Right kidney (tissue), 9 donors: Measurements from ENCODE around the gene ATP2B2.
"Not testable (repeated sequence)": the region's sequence is repeated elsewhere in the genome, so short reads cannot be mapped to it uniquely, and the experiment has no call there.

Source experiments
- DNase-seq: peaks from one replicate; pipeline ENCODE4 v3.0.0-alpha.2; 2016
- long read RNA-seq, 8 donors: transcript quantifications; one replicate each; lab custom pipeline, GENCODE V29; 2026

The ATP2B2 gene
- long read RNA-seq, donor 1 = 0 reads
- long read RNA-seq, donor 2 = 0 reads
- long read RNA-seq, donor 3 = 0 reads
- long read RNA-seq, donor 4 = 0 reads
- long read RNA-seq, donor 5 = 0 reads
- long read RNA-seq, donor 6 = 0 reads
- long read RNA-seq, donor 7 = 0 reads
- long read RNA-seq, donor 8 = 0 reads

DNA sequence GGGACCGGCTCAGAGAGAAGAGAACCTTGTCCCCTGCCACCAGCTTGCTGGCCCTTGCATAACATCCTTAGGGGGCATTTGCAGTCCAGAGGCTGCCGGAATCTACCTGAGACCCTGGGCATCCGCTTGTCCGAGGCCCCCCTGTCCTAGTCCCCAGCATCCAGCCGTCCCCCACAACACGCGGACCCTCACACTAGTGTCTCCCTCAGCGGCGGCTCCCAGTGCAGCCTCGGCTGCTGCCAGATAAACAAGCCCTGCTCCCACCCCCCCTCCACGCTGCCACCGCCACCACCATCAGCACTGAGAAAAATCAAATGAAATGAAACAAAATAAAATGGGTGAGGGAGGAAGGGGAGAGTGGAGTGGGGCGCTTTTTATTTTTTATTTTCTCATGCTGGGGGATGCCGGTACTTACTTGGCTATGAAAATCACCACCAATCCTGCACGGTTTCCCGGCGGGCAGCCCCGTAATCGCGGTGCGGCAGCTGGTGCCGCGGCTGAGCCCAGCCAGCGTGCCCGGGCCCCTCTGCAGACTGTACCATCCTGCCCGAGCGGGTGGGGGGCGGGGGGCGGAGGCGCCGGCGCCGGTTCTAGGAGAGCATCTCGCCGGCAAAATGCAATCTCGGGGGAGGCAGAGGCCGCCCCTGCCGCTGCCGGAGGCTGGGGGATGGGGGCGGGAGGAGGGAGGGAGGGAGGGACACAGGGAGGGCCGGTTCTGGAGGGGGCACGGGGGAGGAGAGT lies at the start of gene ATP2B2:
TSS of gene ATP2B2 (minus strand) at position 537 of the 741 bp plus-strand sequence. CDS start 56,043 bp downstream, outside the sequence.
- DNase-seq = peak; percentile 56

DNA sequence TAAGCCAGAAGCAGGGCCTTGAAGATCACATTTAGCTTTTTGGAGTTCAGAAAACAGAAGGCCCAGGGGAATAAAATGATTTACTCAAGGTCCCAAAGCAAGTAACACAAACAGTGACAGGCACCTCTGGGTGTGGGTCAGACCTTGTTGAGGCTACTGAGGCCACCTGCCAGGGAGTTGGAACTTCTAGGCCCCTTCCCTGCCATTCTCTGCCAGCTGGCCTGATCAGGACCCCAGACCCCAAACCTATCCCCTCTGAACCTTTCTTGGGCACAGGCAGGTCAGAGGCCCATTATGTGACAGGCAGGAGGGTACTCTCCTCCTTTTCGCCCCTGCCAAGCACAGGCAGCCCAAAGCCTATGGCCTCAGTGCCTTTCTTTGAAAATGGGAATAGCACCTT lies 49.4 kb upstream of the ATP2B2 start:
- DNase-seq = no peak

DNA sequence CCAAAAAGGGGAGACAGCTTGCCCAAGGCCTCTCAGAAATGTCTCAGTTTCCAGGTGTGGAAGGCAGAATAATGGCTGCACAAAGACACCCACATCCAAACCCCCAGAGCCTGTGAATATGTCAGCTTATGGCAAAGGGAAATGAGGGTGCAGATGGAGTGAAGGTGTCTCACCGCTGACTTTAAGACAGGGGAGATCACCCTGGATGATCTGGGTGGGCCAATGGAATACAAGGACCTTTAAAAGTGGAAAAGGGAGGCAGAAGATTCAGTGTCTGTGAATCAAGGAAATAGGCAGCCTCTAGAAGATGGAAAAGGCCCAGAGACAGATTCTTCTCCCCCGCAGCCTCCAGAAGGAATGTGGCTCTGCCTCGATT lies 48.8 kb upstream of the ATP2B2 start:
- no peak for DNase-seq

DNA sequence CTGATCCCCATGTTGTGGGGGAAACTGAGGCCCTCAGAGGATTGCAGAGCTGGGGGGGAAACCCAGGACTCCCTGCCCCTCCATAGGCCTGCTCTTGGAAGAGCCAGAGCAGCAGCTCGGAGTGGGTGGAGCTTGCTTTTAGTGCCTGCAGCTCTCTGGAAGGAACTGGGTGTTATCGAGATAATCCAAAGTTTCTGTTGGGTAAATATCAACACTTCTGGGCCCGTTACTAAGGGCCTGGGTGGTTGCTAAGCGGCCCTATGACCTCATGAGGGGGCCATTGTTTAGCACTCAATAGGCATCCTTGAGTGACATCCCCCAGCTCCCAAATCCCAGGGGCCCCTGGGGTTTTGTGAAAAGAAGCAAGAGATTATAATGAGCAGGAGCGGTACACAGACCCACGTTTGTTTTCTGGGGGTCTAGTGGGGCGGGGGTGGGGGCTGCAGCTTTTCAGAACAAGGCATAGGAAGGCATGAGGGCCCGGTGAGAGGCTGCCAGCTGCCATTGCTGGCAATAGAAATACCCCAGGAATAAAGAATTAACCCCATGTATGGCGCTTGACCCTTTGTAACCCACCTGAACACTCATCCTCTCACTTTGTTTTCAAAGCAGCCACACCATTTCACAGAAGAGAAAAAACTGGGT lies 48.3 kb upstream of the ATP2B2 start:
- no peak for DNase-seq

DNA sequence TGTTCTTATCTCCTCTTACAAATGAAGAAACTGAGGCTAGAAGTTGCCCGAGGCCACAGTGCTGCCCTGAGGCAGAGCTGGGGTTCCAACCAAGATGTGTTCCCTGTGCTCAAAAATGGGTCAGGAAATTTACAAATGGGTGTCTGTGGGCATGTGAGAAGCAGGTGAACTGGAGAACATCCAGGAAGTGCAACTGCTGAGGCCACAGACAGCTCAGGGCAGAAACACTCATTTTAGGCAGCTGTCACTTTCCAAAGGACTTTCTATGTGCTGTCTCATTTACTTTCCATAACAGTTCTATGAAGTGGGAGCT lies 47.2 kb upstream of the ATP2B2 start:
- no peak for DNase-seq

DNA sequence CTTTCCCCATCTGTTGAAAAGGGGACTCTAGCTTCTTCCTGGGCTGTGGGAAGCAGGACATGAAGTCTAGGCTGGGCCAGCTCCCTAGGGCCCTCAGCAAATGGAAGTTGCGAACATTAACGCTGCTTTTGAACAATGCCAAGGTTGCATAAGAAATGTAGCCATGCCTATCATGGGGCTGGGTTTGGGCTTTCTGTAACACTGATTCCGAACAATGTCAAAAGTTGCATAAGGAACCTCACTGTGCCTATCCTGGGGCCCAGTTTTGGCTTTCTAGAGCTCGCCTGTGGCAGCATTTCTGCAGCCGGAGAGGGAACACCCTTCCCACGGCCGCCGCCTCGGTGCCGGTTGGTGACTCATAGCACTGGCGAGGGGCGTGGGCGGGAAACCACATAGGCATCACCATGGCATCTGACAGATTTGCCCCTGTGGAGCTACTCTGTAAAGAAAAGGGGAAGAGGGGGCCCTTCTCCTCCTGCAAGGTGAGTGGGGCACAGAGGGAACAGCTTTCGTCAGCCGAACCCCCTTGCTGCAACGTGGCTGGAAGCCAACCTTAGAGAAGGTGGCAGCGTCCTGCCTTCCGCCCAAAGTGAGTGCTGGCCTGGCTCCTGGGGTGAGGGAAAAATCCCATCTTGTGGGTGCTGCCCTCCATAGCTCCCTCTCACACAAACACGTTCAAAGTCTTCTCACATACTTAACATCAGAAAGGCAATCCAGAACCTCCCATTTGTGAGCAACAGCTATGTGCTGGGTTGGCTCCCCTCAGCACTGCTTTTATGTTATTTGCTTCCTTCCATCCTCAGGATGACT lies 46.6 kb upstream of the ATP2B2 start:
- DNase-seq = no peak

DNA sequence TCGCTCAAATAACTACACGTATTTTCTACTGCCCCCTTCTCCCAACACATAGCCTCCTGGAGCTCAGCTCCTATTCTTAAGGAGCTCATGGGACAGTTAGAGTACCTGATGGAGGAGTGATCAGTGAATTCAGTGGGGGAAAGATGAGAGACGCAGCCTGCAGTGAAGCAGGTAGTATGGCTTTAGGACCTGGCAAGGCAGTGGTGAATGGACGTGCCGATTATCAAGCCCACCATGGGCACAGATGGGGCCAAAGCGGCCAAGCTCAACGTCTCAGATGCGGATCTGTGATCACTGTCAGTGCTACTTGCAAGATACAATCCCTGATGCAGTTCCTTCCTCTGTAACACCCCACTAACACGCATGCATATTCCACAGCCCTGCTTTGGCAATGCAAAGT lies 45.8 kb upstream of the ATP2B2 start:
- no peak for DNase-seq

DNA sequence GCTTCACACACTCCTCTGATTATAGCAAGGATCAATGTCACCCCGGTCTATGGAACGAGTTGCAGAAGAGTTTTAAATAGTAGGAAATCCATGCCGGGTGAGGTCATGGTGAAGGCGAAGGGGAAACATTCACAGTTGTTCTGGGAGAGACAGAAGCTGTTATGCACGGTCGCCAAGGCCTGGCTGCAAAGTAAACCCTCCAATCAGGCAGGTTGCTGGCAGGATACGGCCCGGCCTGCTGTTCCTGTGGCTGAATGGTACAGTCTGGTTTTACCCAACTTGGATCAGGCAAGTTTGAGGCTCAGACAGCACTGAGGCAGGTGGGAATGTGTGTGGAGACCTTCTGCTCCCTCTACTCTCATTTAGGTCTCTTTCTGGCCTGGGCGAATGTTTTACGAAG lies 45.3 kb upstream of the ATP2B2 start:
- no peak for DNase-seq

DNA sequence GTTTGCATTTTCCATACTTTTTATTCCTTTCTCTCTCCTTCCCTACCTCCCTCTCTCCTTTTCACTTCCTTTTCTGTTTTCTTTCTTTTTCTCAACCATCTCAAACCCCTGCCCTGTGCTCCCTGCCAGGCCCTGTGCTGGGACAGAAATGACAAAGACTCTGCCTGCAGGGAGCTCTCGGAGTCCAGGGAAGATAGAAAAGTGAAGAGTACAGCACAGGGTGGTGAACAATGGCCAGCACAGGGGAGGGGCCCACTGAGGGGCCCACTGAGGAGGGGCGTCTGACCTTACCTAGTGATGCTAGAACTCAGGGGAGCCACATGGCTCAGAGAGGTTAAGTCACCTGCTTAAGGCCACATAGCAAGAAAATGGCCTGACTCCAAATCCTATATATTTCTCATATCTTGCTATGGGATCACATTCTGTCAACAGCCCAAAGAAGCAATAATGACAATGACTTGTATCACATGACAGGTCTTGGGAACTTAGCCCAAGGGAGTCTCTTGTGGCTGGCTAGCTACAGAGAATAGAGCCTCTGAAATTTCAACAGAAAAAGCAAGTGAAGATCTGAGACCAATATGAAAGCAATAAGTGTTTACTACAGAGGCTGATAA lies 44.3 kb upstream of the ATP2B2 start:
- no peak for DNase-seq

DNA sequence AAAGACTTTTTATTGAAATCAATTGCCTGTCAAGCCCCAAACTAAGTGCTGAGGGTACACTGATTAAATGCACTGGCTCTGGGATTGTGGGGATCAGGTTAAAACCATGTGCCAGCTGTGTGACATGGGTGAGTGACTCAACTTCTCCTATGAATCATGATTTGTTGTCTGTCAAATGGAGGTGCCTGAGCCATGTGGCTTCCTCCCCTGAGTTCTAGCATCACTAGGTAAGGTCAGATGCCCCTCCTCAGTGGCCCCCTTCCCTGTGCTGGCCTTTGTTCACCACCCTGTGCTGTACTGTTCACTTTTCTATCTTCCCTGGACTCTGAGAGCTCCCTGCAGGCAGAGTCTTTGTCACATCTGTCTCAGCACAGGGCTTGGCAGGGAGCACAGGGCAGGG lies 43.6 kb upstream of the ATP2B2 start:
- DNase-seq = no peak

DNA sequence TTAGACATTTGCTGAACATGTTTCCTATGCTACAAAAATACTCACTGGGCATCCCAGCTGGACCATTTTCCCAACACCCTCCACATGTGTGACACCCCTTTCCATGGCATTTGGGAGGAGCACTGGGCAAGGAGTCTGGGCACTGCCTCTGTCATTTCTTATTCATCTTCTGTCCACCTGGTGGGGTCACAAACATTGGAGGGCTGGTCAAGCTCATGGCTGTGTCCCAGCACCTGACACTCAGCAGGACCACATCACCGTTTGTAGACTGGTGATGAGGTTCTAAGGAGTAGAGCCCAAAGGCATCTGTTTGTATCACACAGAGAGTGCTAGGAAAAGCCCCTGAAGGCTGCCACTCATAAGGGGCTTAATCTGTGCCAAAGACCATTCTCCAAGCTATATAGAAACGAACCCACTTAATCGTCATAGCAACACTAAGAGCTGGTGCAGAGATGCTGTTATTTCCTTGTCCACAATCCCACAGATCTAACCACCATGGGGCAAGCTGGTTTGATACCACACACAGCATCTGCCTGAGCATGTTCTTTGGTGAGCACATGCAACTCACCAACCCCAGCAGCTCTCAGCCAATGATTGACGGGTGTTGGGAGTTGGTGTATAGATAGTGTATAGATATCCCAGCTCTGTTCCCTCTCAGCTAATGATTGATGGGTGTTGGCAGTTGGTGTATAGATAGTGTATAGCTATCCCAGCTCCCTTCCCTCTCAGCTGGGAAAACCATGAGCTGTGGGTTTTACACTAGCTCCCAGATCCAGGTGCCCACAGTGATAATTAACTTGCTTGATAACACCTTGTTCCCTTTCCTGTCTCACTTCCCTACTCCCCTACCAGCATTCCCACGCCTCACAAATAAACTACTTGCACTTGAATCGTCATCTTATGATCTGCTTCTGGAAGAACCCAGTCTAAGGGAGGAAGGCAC lies 42.7 kb upstream of the ATP2B2 start:
- DNase-seq = no peak

DNA sequence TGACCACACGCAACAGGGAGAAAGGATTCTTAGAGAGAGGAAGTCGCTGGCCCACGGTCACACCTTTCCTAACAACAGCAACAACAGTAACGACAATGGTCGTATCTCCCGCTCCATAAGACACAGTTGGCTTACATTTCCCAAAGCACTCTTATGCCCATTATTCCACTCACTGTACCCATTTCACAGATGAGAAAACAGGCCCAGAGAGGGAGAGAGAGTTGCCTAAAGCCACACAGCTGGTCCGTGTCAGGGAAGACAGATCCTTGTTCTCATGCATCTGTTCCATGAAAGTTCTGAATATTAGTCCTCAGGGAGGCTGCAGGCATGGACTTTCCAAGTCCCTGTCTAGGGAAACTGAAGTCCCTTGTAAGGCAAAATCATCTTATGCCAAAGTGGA lies 42.0 kb upstream of the ATP2B2 start:
- DNase-seq = no peak

DNA sequence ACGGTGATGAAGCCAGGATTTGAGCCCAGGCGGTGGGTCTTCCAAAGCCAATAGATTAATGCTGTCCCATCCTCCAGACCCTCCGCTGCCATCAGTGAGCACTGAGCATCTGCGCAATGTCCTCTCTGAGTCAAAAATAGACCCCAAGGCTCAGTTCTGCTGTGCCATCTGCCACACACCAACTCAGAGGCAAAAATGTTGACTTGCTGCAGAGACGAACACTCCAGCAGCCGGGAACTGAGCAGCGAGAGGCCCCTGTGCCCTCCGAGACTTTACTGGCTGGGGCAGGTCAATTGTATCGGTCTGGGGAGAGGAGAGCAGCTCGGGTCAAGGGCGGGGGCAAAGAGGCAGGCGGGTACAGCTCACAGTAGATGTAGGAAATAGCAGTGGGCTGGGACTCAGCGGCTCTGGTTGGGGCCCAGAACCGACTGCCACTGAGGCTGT lies 41.5 kb upstream of the ATP2B2 start:
- DNase-seq = no peak

DNA sequence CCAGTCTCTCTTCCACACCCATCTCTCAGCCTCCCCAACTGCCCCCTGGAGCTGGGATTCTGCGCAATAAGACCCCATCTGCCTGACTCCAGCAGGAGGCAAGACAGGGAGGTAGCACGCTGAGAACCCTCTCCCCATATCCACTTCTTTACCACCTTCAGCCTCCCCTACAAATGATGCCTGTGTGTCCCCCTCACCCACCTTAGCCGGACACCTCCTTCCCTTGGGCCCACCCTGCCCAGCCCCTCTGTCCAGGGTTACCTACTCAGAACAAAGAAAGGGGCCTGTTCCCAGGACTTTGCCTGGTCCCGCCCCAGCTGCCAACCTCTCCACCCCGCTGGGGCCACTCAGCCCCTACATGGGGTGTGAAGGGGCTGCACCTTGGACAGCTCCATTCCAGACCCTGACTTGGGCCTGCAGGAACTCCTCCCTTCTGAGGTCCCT lies 40.8 kb upstream of the ATP2B2 start:
- DNase-seq = no peak

DNA sequence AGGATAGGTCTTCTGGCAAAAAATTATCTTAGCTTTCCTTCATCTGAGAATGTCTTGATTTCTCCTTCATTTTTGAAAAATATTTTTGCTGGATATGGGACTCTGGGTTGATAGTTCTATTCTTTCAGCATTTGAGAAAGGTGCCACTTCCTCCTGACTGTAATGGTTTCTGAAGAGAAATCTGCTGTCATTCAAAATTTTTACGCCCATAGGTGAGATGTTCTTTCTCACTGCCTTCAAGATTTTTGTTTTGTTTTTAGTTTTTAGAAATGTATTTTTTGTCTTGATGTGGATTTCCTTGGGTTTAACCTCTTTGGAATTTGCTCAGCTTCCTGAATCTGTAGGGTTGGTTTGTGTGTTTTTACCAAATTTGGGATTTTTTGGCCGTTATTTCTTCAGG lies 37.1 kb upstream of the ATP2B2 start:
- DNase-seq = no peak

DNA sequence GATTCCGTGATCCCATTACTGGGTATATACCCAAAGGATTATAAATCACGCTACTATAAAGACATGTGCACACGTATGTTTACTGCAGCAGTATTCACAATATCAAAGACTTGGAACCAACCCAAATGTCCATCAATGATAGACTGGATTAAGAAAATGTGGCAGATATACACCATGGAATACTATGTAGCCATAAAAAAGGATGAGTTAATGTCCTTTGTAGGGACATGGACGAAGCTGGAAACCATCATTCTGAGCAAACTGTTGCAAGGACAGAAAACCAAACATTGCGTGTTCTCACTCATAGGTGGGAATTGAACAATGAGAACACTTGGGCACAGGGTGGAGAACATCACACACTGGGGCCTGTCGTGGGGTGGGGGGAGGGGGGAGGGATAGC lies 35.0 kb upstream of the ATP2B2 start:
- DNase-seq = not testable (repeated sequence)

DNA sequence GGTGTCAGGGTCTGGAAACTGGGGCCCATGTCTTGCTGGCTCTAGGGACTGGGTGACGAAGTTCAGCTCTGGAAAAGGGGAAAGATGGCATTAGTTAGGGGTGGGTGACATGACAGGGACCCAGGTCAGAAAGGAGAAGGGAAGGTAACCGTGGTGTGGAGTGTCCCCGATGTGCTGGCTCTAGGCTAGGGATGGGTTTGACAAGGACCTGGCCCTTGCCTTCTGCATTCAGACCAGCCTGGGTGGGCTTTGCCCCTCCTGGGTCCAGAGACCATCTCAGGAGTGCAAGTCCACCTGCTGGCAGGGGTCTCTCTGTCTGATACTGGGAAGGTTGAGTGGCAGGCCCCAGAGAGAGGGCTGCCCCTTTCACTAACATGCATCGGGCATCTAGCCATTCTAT lies 28.7 kb upstream of the ATP2B2 start:
- DNase-seq = no peak

DNA sequence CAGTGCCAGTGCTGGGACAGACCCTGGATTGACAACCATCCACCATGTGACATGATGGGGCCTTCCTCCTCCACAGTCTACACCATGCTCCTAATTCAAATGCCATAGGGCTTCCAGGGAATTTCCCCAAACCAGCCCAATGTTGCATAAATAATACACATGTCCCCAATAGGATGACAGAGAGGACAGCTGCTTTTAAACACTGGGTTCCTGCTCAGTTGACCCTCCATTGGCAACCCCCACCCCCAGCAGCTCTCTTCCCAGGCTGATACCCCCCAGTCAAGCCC lies 28.3 kb upstream of the ATP2B2 start:
- no peak for DNase-seq

DNA sequence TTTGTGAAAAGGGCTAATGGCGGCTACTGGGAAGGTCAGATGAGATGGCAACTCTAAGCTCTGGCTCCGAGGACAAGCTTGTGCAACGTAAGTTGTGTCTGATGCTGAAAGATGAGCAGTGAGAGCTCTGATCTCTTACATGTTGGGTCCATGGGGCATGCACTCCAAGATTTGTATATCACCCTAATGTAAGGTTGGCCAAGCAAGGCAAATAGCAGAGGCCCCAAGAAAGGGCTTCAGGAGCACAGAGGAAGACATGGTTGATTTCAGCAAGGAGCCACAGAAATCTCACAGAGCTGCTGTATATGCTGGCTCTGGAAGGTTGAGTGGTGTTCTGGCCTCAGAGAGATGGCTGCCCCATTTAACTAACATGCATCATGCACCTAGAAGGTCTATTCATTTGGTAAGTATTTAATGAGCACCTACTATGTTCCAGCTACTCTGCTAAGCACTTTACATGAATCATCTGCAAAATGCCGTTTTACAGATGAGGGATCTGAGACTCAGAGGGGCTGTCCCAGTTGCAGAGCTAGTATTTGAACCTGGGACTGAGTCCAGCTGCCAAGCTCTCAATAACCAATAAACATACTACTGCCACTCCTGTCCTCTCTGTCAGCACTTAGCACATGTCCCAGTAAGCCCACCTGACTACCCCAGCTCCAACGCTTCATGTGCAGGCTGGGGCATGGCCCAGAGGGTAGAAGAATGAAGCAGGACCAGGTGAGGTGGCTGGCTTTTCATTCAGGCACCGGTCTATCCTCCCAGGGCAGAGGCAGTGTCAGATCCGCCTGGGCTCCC lies 27.8 kb upstream of the ATP2B2 start:
- no peak for DNase-seq

DNA sequence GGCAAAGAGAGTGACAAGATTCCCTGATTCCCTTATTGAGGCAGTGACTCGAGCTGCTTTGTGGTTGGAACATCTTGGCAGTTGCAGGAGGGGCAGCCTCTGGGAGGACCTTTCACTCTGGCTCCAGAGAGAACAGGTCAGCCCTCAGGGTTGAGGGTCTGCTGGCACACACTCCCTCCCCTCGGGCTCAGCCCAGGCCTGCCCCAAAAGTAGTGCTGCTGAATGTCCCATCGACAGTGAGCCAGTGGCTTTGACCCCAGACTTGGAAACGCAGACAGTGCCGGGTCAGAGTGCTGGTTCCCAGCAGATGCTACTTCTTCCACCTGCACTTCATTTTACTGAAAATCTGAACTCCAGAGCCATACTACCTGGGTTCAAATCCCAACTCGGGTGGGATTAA lies 25.6 kb upstream of the ATP2B2 start:
- no peak for DNase-seq

DNA sequence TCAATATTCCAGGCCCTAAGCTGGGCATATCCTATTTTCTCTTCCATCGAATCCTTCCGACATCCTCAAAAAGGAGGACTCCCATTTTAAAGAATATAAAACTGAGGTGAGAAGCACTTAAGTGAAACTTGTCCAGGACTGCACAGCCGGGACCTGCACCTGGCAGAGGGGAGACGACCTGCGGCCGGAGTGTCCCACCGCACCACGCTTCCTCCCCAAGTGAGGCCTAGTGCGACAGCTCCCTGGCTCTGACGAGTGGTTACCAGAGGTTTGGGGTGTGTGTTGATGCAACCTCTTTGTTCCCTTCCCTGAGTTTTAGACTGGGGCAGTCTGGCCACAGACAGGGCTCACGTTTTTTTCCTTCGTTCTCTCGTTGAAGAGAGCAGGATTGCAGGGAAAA lies 24.9 kb upstream of the ATP2B2 start:
- no peak for DNase-seq
